ENCODE data around the gene CLRN3.

The CLRN3 gene

DNA sequence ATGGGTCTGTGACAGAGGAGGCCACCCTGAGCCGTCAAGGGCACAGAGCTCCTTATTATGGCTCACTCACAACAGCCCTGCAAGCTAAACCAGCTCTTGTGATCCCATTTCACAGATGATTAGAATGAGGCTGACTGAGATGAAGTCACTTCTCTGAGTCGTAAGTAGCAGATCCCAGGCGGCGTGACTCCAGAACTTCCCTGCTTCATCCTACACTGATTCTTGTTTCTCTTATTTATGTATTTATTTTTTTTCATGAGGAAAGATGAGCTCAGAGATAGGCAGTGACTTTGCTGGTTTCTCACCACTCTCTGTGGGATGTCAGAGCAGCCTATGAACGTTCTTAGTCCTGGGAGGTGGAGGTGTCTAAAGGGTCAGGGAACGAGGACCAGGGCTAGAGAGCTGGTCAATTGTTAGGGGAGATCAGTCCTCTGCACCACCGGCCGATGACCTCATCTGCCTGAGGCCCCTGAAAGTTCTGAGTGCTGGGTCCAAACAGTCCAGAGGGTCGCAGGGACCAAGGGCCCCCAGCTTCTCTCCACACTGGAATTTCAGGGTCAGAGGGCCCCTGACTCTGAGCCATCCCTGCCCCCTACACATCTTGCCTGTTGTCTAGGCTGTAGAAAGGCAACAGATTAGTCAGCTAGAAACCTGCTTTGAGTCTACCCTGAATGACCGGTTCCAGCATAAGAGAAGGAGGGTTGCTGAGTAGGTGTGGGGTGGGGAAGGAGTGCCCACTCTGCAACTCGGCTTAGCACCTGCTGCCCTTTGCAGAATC lies 17.9 kb downstream of the CLRN3 start:
- DNase-seq (ENCODE audit: low spot score): no peak

DNA sequence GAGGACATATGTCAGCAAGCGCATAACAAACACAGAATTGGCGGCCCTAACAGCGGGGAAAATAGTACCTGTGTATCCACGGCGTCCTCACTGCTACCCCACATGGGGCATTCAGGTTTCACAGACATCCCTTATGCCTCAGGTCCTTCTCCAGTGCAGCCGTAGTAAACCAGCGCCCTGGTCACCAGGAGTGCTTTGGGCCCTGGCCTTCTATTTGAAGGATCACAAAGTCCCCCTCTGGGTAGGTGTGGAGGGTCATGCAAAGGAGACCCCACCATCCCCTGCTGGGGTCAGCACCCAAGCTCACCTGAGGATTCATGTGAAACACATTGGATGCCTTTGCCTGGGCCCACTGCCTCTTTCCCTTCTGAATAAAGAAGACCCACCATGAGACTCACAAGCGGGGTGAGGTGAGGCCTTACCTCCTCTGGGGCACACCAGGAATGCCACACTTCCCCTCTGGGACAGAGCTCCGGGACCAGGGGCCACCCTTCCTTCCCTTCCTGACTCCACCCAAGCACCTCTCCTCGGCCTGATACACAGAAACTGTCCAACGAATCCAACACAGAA lies 18.8 kb downstream of the CLRN3 start:
- no peak for DNase-seq (ENCODE audit: low spot score)

DNA sequence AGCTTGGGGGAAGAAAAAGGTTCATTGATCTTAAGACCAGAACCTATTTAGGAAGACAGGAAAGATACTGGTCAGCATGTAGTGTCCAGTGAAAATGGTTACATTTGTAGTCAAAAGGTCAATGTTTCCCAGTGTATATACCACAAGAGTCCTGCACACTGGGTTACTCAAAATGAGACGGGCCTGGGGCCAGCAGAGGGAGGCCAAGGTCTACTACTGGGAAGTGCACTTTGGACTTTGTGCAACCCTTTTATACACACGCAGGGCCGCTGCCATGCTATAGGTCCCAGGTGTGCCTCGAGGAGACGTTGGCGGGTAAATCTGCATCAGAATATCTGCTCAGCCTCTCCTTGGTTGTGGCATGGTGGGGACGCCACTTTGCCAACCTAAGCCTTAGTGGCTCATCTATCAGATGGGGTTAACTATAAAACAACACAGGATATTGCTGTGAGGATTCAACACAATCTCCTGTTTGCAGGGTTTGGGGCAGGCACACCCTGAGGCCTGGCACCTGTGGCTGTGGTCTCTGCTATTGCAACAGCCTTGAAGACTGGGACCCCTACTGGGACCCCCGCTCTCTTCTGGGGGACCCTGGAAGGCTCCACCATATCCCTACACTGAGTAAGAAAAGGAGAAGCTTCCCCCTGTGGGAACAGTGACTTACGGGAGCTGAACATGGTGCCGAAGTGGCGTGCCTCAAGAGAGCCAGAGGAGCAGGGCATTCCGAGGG lies 19.7 kb downstream of the CLRN3 start:
- no peak for DNase-seq (ENCODE audit: low spot score)

DNA sequence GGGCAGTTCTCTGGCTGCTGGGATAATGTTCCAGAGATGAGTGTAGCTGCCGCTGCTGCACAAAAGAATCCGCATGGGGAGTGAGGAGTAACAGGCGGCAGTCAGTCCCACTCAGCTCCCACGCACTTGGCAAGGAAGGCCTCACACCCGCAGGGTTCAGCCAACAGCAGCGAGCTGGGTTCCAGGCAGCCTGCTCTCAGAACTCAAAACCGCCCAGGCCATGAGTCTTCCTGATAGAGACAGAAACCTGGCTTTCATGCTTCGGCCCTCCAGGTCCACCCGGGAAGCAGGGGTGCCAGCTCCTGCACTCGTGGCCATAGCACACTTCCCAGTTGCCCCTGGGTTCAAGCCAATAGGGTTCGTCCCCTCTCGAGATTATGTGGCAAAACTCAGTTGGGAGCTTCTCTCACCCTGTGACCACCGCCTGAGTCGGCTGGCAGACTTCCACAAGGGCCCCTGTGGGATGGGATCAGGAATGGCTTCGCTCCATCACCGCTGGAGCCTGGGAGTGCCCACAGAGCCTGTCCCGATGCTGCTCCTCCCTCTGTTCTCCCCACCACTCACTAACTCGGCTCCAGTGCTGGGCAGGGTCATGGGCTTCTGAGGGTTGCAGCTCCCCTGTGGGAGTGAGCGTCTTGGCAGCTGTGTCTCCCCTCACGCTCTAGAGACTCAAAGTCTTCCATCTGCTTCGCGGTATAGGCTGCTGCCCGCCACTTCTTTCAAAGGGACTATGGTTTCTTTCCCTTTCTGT lies 20.6 kb downstream of the CLRN3 start:
- no peak for DNase-seq (ENCODE audit: low spot score)

DNA sequence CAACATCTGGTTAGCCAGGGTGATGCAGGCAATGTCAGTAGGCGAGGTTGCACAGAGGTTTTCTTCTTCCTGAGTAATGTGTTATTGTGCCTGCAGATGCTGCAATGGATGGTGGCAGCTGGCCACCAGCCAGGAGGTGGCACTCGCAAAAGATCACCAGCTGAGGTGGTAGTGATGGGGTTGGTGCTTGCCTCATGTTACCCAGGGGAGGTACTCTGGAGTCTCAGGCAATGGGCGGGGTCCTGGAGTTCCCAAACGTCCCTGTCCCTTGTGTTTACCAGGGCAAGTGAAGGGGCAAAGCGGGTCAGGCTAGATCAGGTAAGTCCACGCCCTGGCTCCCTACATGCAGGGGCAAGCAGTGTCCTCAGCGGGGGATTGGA lies 21.1 kb downstream of the CLRN3 start:
- no peak for DNase-seq (ENCODE audit: low spot score)

DNA sequence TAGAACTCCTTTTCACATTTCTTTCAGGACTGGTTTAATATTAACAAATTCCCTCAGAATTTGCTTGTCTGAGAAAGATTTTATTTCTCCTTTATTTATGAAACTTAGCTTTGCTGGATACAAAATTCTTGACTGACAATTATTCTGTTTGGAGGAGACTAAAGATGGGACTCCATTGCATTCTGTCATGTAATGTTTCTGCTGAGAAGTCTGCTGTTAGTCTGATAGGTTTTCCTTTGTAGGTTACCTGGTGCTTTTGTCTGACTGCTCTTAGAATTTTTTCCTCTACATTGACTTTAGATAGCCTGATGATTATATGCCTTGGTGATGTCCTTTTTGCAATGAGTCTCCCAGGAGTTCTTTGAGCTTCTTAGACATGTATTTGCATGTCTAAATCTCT lies 23.4 kb downstream of the CLRN3 start:
- DNase-seq (ENCODE audit: low spot score): no peak

DNA sequence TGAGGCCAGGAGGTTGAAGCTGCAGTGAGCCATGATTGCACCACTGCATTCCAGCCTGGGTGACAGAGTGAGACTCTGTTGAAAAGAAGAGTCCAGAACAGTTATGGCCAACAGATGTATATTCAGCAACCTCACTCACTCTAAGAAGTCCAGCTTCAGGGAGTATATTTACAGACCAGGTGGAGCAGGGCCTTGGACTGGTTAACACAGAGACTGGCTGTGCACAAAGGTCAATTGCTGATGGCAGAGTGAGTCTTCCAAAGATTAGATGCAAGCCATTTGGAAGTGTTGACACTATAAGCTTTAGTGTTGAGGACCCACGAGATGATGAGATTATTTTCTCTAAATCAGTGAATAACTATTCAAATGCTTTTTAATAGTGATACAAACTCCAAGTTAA lies 24.9 kb downstream of the CLRN3 start:
- no peak for DNase-seq (ENCODE audit: low spot score)

DNA sequence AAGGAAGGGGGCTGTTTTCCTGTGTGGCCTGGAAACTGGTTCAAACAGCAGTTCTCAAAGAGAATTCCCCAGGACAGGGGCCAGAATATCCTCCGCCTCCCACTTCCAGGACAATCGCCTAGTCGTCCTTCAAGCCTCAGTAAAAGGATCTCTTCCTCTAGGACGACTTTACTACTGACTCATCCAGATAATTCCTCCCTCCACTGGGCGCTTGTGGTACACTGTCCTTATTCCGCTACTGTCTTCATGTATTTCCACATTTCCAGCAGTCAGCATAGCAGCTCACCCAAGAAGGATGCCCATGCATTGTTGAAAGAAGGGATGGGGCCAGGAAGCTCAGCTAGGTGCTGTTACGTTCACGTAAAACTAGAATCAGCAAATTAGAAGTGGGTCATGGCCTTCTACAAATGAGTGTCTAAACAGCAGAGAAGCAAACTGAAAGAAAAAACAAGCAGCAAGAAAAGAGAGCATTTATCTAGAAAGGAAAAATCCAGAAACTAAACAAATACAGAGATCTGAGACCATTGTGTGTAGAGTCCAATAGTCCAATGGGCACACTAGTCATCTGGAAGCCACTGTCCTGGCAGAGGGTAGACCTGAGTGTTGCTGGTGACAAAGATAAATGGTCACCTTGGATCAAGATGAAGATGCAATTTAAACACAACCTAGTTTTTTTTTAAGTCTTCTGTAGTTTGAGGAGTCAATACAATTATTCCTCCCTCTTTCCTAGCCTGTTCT lies 26.3 kb downstream of the CLRN3 start:
- no peak for DNase-seq (ENCODE audit: low spot score)

DNA sequence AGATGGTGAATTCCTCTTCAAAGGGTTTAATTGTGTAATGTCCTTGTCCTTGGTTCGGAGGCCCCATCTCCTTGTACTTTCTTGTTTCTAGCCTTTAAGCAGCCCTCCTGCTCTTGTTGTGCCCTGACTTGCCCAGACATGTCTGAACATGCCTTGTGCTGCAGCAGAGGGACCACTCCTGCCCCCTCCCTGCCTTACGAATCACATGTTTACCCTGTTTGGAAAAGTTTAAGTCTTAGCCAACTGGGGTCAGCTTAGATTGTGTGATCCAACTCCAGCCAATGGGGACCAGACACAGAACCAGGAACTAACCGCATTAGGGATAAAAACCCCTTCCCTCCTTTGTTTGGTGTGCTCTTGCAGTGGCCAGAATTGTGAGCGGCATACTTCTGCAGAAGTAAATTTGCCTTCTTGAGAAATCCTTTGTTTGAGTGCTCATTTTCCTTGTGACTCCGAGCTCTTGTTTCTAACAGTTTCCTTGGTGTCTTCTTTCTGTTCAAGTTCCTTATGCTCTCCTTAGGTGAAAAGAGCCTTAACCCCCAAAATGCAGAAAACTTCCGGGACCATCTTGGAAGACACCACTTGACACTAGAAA lies 29.4 kb downstream of the CLRN3 start:
- DNase-seq (ENCODE audit: low spot score): no peak

DNA sequence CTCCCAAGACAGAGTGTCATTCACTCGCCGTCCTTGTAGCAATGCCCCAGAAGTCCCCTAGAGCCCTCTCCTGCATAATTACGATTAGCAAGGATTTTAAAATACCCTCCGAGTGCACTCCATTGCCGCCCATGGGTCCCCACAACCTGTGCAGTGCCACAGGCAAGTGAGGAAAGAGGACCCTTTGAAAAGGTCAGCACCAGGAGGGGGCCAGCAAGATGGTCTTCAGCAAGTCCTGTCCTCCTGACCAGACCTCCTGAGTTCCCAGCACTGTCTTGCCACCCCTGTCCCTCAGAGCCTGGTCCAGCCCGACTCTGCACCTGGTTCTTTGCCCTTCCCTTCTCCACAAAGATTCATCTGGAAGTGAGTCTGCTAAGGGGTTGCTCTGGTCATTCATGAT lies 32.1 kb downstream of the CLRN3 start:
- no peak for DNase-seq (ENCODE audit: low spot score)

DNA sequence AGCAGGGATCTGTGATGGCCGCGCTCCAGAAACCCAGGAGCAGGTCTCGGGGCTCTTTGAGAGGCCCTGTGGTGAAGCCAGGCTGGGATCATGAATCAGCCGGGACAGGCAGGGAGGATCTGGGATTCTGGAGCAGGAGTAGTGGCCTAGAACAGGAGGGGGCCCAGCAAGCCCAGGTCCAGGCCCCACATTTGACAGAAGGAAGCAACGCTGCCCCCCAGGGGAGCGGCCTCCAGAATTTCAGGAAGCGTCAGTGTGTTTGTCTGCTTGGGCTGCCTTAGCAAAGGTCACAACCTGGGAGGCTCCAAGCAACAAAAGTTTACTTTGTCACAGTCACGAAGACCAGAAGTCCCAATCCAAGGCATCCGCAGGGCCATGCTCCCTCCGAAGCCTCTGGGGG lies 36.8 kb downstream of the CLRN3 start:
- no peak for DNase-seq (ENCODE audit: low spot score)

DNA sequence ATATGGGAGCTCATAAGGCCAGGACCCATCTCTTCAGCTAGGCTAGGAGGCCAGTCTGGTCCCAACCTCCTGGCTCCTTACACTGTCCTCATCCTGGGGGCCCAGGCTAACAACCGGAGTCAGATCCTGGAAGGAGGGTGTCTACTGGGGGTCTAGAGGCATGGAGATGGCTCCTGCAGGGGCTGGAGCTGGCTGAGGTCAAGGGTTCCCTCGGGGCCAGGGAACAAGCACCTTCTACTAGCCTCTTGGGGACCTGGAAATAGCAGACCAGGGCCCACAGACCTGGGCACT lies 37.2 kb downstream of the CLRN3 start:
- DNase-seq (ENCODE audit: low spot score): no peak

DNA sequence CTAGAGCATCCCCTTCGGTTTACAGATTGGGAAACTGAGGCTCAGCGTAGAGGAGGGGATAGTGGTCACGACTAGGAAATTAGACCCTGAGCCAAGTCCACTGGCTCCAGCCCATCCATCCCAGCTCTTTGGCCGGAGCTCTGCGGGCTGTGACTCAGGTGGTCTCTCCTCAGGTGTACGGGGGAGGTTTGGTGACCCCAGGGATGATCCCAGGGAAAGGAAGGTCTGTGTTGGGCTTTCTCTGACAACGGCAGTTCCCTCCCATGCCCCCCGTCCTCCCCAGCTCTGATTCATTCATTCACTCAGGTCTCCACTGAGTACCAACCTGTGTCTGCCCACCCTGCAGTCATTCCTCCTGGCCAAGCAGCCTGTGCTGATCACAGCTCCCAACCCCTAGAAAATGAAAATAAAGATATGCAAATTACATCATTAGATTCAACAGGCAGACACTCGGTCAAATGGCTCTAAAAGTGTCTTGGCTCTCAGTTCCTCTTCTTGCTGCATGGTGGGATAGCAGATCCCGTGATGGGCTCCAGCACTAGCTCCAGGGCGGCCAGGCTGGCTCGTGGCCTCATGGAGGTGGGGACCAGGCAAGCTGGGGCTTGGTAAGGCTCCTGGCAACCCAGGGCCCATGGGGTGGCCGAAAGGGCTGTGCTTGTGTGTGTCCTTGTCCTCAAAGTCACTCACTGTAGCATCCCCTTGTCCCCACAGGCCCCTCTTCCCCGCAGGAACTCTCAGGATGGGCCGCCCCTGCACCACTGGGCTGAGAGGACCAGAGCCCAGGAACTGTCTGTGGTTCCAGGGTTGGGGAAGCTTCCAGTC lies 37.8 kb downstream of the CLRN3 start:
- no peak for DNase-seq (ENCODE audit: low spot score)

DNA sequence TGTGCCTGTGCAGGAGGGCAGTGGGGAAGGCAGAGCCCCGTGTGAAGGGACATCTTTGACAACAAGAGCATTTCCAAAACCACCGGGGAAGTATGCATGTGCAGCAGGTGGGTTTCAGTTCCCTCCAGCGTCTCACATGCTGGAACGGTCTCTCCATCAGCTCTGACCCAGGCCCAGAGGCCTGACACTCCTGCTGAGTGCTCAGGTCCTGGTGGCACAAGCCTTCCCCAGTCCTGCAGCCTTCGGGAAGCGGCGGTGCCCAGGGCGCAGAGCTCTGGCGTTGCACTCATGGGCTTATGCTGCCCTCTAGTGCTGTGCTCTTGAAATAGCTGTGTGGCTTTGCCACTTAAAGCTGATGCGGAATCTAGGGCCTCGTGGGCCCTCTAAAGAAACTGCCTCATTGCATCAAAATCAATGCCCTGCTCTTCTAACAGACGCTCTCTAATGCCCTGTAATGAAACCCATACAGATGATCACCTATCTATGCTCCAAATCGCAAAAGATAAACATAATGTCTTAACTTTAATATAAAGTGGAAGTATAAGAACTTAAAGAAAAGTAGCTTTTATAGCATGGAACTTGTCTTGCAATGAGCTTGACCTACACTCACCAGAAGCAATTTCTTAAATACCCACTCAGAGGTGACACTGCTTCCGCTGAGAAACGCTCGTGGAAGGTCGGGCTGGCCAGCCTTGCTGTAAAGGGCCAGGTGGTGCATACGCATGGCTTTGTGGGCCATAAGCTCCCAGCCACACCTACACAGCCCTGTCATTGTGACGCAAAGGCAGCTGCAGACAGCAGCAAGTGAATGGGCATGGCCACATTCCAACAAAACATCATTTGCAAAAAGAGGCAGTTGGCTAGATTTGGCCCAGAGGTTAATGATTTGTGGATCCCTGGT lies 38.6 kb downstream of the CLRN3 start:
- DNase-seq (ENCODE audit: low spot score): peak; percentile 26

DNA sequence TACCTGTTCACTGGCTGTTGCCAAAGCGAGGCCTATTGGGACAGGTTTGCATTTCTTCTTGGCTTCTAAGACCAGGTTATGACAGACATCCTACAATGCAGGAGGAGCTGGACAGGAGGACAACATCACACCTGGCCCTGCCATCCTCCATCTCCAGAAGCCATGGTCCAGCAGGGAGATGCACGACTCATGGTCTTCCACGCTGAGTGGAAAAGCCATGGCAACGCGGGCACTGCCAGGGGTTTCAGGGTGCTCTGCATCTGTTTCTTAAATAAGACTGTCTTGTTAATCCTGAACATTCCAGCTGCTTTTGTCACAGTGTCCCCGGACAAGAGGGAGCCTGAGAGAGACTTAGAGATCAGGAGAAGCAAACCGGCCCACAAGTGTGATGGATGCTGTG lies 40.3 kb downstream of the CLRN3 start:
- DNase-seq (ENCODE audit: low spot score): no peak

DNA sequence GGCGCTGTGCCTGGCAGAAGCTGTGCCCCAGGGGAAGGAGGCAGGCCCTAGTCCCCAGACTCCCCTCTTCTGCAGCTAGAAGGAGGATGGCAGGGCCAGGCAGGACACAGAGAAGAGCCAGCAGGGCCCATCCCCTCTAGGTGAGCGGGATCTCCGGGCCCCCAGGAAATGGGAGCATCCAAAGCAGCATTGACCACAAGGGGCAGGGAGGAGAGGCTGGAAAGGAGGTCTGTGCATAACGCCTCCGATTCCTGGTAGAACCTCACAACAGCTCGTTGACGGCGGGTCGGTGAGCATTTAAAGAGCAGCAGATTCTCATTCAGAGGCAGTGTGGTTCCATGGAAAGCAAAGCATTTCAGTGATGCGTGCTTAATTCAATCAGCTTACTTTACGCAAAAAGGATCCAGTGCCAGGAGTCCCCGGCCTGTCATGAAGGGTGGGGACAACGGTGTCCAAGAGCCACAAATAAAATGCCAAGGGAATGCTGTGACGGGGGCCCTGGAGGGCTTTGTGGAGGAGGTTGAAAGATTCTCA lies 41.0 kb downstream of the CLRN3 start:
- DNase-seq (ENCODE audit: low spot score): no peak

DNA sequence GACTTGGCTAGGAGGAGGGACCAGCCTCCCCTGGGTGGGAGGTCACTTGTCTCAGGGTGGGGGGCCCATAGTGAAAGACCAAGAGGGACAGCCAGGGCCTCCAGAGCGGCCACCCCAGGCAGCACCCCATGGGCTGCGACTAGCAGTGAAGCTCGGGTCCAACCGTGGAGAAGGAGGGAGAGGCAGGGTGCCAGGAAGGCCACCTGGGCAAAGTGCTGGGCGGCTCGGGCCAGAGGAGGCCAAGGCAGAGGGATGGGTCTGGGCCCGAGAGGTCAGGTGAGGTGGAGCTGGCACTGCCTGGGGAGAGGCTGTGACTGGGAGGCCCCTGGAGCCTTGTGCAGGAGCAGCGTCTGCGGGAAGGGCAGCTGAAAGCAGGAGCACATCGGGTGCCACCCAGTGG lies 41.8 kb downstream of the CLRN3 start:
- DNase-seq (ENCODE audit: low spot score): no peak

DNA sequence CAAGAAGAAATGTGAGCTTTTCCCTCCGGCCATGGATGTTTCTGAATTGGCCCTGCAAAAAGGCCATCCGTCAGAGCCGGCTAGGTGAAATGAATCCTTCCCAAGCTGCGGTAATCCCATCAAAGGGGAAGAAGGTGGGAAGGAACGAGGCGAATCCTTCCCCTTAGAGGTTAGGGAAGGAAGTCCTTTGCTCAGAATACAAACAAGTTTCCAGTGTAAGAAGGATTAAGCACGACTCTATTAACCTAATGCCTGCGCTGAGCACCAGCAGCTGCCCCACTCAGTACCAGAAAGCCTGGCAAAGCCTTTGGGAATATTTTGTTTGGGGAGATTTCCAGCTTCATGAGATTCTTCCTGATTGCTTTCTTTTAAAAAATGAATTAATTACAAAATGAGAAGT lies 42.8 kb downstream of the CLRN3 start:
- DNase-seq (ENCODE audit: low spot score): no peak

DNA sequence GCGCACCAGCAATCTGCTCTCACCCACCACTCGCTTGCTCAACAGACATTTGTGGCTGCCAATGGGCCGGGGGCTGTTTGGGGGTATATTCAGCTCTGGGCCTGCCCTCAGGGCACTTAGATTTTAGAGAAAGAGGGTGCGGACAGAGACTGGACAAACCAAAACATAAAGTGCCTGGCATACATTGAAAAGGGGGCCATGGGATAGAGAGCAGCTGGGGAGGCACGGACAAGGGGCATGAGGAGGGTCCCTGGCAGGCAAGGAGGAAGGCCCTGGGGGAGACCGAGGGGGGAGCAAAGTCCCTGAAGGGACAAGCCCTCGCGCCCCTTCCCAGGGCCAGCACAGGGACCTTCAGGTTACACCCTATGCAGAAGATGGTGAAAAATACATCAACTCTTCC lies 43.5 kb downstream of the CLRN3 start:
- no peak for DNase-seq (ENCODE audit: low spot score)

DNA sequence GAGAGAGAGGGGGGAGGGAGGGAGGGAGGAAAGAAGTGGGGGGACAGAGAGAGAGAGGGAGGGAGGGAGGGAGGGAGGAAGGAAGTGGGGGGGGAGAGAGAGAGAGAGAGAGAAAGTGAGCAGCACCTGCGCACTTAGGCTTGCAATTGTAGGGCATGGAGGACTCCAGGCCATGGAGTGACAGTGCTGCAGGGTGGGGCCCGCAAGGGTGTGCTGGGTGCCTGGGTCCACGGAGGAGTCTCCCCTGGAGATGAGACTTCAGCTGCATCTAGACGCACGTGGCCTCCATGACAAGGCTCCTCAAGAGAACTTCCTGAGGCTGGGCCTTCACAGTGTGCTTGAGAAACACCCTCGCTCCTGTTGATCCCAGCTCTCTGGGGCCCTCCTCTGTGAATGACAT lies 44.5 kb downstream of the CLRN3 start:
- no peak for DNase-seq (ENCODE audit: low spot score)
